Measurements from ENCODE around the gene PIM1. TPM values are rescaled to one million over a fixed set of nuclear protein-coding genes. Genes with fewer than 3 reads are reported as not detected.

PIM1 gene
- total RNA-seq, 1 donor from 2014 or later: 9.1 TPM

- Histone ChIP-seq H3K27ac (peak overlapping the region; percentile 27), H3K36me3 (peaks cover 3% of the 10 kb centered on the region), H3K9ac (peak overlapping the region; percentile 69), H3K27me3 (peaks cover 12% of the 10 kb centered on the region), H3K4me3 (peak overlapping the region; percentile 99), H3K79me2 (ENCODE audit: low read depth) (peaks cover 35% of the 10 kb centered on the region), H3K4me2 (peak overlapping the region; percentile 96), H3K9me3 (ENCODE audit: low read depth) (no peaks in the 10 kb centered on the region), H2AFZ (replicated peaks) (peak overlapping the region; percentile 58), H4K20me1 (ENCODE audit: low read depth) (peaks cover 23% of the 10 kb centered on the region), H3K4me1 (peaks cover 16% of the 10 kb centered on the region), H3F3A (ENCODE audit: low read depth) (peaks cover 36% of the 10 kb centered on the region)
- H3K27ac Mint-ChIP-seq: peak overlapping the region; percentile 96
- peak; percentile 36 for TF ChIP-seq CTCF (IDR thresholded peaks at IDR 0.05)
- peak; percentile 35 for TF ChIP-seq EZH2 (IDR thresholded peaks at IDR 0.05)
- no peak for TF ChIP-seq EZH2phosphoT487 (IDR thresholded peaks at IDR 0.05)
- peak overlapping the region; percentile 89 for H3K4me3 Mint-ChIP-seq
- no peaks in the 10 kb centered on the region for H3K9me3 Mint-ChIP-seq
- peaks cover 29% of the 10 kb centered on the region for H3K4me1 Mint-ChIP-seq
- peaks cover 10% of the 10 kb centered on the region for H3K36me3 Mint-ChIP-seq
- peak; percentile 83 for DNase-seq (ENCODE audit: low spot score)
- peaks cover 13% of the 10 kb centered on the region for H3K27me3 Mint-ChIP-seq (ENCODE audit: insufficient read depth, low read depth)
These were observed 585 bp downstream of the PIM1 start for GRCh38 chr6:37170273-37171200.

GRCh38 chr6:37171201-37171969, 1.4 kb downstream of the PIM1 start:
- H3K9me3 ChIP-seq (ENCODE audit: low read depth): no peaks in the 10 kb centered on the region
- peaks cover 35% of the 10 kb centered on the region for H3K79me2 ChIP-seq (ENCODE audit: low read depth)
- Mint-ChIP-seq H3K36me3 (peaks cover 10% of the 10 kb centered on the region), H3K9me3 (no peaks in the 10 kb centered on the region), H3K4me1 (peaks cover 29% of the 10 kb centered on the region), H3K27ac (peak overlapping the region; percentile 96), H3K27me3 (ENCODE audit: insufficient read depth, low read depth) (peaks cover 13% of the 10 kb centered on the region), H3K4me3 (peak overlapping the region; percentile 89)
- peak overlapping the region; percentile 69 for H3K9ac ChIP-seq
- peaks cover 12% of the 10 kb centered on the region for H3K27me3 ChIP-seq
- no peak overlapping the region for H3K27ac ChIP-seq
- H3K4me1 ChIP-seq: peaks cover 16% of the 10 kb centered on the region
- no peak for TF ChIP-seq EZH2phosphoT487 (IDR thresholded peaks at IDR 0.05)
- no peak for TF ChIP-seq EZH2 (IDR thresholded peaks at IDR 0.05)
- TF ChIP-seq CTCF (IDR thresholded peaks at IDR 0.05): no peak
- H3K4me2 ChIP-seq: peak overlapping the region; percentile 96
- peaks cover 3% of the 10 kb centered on the region for H3K36me3 ChIP-seq
- H2AFZ ChIP-seq (replicated peaks): peak overlapping the region; percentile 0
- peaks cover 39% of the 10 kb centered on the region for H3F3A ChIP-seq (ENCODE audit: low read depth)
- H4K20me1 ChIP-seq (ENCODE audit: low read depth): peaks cover 23% of the 10 kb centered on the region
- DNase-seq (ENCODE audit: low spot score): peak; percentile 64
- H3K4me3 ChIP-seq: peak overlapping the region; percentile 99

GRCh38 chr6:37171970-37172812, 2.2 kb downstream of the PIM1 start:
- Histone ChIP-seq H2AFZ (replicated peaks) (no peak overlapping the region), H3K27me3 (peaks cover 12% of the 10 kb centered on the region), H3K36me3 (peaks cover 3% of the 10 kb centered on the region), H3F3A (ENCODE audit: low read depth) (peaks cover 39% of the 10 kb centered on the region), H3K9ac (peak overlapping the region; percentile 69), H3K27ac (no peak overlapping the region), H3K79me2 (ENCODE audit: low read depth) (peaks cover 35% of the 10 kb centered on the region), H3K4me1 (peaks cover 16% of the 10 kb centered on the region), H3K4me2 (peak overlapping the region; percentile 96), H4K20me1 (ENCODE audit: low read depth) (peaks cover 23% of the 10 kb centered on the region), H3K9me3 (ENCODE audit: low read depth) (no peaks in the 10 kb centered on the region), H3K4me3 (peak overlapping the region; percentile 99)
- peak; percentile 95 for TF ChIP-seq CTCF (IDR thresholded peaks at IDR 0.05)
- no peak for TF ChIP-seq EZH2 (IDR thresholded peaks at IDR 0.05)
- H3K27me3 Mint-ChIP-seq (ENCODE audit: insufficient read depth, low read depth): peaks cover 12% of the 10 kb centered on the region
- H3K4me3 Mint-ChIP-seq: peak overlapping the region; percentile 89
- peaks cover 10% of the 10 kb centered on the region for H3K36me3 Mint-ChIP-seq
- H3K9me3 Mint-ChIP-seq: no peaks in the 10 kb centered on the region
- H3K4me1 Mint-ChIP-seq: peaks cover 29% of the 10 kb centered on the region
- peak; percentile 90 for DNase-seq (ENCODE audit: low spot score)
- no peak overlapping the region for H3K27ac Mint-ChIP-seq
